ENCODE measurements around the gene PPY.
"Not testable (repeated sequence)": the region's sequence is repeated elsewhere in the genome, so short reads cannot be mapped to it uniquely, and the experiment has no call there.

PPY gene

DNA sequence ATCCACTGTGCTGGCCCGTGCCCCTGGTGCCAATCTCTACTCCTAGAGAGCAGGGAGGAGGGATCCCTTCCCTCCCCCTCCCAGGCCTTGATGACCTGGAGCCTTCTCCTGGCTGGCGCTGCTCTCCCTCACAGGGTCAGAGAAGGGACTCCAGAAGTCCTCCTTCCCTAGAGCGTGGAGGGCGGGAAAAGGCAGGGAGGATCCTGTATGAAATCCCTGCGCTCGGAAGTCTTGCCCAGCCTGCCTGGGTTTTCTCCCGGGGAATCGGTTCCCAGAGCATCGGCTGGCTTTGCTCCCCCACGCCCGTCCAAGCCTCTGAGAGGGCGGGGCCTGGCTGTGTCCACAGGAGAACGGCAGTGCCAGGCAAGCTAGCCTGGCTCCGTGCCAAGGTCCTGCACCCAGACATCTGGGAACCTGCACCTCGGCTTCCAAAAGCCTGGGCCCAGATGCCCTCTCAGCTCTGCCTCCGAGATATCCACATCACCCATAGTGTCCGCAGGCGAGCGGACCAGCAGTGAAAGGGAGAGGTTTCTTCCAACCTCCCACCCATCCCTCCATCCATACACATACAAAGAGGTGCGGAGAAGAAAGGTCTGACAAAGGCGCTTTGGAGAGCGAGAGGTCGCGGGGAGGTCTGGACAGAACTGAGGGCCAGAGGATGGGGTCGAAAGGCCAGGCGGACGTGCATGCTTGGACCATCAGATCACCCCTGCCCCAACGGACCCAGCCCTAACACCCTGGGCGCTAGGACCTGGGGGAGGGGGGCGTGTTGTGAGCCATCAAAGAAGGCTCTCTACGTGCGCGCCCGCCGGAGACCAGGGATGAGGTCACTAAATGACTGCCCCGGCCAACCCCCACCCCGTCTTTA is 36.1 kb downstream of the PPY start:
- no peak for DNase-seq (ENCODE audit: low read depth, low spot score)

DNA sequence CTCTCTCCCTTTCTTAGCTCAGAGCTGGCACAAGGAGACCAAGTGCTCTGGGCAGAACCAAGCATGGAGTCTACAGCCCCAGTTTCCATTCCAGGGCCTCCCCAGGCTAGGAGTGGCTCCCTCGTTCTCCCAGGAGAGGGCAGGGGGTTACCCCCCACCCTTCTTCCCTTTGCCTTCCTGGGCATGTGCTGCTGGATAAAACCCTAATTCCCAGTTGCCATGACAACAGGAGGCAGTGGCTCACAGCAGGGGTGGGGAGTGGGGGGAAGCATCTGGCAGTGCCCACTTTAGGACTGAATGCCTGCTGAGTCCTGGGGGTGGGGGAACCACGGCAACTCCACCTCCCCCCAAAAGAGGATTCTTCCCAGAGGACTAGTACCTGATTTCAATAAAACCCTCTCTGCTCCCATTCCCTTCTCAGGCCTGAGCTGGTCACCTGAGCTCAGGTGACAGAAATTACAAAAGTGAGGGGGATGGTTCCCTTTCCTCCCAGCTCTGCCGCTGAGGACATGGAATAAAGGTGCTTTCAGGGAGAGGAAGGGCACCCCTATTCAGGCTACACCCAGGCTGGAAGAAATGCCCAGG is 36.8 kb downstream of the PPY start:
- no peak for DNase-seq (ENCODE audit: low read depth, low spot score)

DNA sequence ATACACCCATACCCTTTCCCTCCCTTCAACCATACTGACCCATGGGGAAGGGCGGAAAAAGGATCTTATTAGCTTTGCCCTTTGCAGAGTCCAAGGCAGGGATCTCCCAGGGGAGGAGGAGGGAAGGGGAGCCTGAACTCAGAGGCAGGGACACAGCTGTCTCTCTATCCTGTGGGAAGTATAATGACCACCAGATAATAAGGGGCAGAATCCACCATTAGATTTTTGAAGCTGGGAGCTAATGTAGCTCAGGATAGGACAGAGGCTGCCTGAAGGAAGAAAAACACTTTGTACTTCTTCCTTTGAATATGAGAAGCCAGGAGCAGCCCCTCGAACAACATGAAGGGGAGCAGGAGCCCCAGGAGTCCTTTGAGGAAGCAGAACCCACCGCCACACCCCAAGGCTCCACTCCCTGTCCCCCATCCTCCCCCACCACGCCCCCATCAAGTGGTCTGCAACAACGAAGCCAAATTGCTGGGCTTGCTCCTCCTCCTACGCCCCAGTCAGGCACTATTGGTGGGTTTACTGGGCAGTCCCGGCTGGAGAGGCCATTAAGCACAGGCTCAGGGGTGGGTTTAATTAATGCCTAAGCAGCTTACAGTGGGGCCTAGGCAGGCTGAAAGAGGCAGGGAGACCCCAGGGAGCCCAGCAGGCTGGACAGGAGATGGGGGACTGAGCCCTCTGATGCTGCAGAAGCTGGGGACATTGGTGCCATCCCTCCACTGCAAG is 40.3 kb downstream of the PPY start:
- no peak for DNase-seq (ENCODE audit: low read depth, low spot score)

DNA sequence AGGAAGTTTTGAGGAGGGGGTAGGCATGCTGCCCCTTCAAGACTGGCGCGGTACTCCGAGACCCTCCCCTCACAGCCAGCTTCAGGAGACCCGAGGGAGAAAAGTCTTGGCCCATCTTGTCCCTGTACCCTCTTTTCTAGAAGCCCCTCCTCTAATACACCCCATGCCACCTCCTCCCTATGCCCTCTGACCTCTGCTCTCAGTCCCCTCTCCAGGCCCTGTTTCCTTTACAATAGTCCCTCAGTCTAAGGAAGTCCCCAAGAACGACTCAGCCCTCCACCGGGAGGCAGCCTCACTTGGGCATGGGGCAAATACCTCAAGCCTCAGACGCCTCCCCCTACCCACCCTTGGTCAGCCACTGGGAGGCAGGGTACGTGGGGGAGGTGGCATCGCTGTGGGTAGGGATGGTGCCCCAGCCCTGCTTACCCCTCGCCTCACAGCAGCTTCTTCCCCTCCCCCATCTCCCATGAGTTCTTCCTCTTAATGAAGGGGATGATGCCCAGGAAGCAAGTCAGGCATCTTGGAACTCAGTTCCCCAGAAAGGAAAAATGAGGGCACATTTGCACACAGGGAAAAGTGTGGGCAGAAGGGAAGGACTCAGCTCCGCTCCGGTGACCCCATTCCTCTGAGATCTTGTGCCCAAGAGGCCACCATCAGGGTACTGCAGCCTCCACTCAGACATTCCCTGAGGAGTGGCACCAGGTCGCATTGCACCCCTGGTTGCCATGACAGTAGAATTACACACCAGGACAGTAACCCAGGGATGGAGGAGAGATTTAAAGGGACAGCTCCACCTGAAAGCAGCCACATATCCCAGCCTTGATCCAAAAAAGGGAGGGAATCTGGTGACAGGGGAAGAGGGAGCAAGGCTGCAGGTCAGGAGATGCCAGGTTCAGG is 41.2 kb downstream of the PPY start:
- DNase-seq (ENCODE audit: low read depth, low spot score) = no peak

DNA sequence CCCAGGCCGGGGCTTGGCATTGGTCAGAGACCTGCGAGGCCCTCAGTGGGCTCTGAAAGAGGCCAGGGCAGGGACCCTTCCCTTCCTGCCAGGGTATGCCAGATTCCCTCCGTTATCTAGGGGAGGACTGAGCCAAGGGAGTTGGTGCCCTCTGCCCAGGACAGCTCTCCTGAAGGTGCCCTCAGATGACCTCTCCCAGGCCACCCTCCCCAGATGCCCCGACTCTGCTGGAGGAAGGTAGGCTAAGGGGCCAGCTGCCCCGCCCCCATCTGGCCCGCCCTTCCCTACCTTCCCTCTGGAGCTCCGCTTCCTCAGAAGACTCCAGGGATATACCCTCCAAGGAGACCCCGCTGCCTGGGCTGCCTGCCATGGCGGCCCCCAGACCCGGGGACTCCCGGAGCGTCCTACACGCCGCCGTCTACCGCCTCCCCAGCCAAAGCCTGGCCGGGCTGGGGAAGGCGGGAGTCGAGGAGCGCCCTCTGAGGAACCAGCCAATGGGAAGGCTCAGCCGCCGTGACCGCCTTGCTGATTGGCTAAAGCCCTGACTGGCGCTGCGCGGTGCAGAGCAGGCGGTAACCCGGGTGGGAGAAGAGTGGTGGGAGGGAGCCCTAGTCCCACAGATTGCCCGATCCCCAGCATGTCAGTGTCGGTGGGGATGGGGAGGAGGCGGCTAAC is 42.0 kb downstream of the PPY start:
- DNase-seq (ENCODE audit: low read depth, low spot score) = no peak

DNA sequence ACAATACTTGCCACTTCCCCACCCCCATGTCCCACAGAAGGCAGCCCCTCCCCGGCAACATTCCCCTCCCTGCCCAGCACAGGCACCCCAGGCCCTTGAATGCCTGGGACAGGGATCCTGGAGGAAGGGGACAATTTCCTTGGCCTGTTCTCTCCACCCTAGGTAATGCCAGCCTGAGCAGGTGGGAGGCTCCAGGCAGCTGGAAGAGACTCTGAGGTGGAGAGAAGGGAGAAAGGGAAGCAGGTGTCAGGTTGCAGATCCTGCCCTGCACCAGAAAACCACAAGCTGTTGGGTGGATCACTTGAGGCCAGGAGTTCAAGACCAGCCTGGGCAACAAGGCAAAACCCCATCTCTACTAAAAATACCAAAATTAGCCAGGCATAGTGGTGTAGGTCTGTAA is 43.8 kb downstream of the PPY start:
- DNase-seq (ENCODE audit: low read depth, low spot score) = no peak

DNA sequence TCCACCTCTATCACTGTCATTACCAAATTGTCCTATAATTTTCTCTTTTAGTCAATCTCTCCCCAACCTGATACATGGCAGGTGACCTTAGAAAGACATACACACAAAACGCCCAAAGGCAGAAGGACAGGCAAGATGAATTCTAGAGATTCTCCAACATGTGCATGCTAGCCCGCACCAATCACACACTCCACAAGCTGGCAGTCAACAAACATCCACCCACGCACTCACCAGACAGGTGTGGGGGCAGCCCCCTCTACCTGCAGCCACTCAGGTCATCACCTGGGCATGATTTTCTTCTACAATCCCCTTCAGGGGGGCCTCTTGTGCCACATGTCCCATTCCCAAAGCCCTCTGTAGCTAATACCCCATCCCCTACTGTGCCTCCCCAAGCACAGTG is 44.4 kb downstream of the PPY start:
- no peak for DNase-seq (ENCODE audit: low read depth, low spot score)

DNA sequence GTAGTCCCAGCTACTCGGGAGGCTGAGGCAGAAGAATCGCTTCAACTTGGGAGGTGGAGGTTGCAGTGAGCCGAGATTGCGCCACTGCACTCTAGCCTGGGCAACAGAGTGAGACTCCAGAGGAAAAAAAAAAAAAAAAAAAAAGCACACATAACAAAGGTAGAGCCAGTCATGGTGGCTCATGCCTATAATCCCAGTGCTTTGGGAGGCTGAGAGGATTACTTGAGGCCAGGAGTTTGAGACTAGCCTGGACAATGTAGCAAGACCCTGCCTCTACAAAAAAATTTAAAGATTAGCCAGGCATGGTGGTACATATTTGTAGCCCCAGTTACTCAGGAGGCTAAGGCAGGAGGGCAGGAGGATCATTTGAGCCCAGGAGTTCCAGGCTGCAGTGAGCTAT is 47.8 kb downstream of the PPY start:
- not testable (repeated sequence) for DNase-seq (ENCODE audit: low read depth, low spot score)

DNA sequence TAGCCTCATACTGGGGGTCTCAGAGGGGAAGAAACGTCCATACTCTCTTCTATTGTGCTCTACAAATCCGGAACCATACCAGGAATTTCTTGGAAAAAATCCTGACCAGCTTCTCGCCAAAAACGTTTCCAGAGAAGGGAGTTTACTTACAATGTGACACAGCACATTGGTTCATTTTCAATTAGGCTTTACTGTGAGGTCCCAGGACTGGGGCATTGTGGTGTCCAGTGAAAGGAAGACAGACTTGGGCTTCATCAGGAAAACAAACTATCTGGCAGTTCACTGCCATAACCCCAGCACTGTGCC is 49.7 kb downstream of the PPY start:
- no peak for DNase-seq (ENCODE audit: low read depth, low spot score)

DNA sequence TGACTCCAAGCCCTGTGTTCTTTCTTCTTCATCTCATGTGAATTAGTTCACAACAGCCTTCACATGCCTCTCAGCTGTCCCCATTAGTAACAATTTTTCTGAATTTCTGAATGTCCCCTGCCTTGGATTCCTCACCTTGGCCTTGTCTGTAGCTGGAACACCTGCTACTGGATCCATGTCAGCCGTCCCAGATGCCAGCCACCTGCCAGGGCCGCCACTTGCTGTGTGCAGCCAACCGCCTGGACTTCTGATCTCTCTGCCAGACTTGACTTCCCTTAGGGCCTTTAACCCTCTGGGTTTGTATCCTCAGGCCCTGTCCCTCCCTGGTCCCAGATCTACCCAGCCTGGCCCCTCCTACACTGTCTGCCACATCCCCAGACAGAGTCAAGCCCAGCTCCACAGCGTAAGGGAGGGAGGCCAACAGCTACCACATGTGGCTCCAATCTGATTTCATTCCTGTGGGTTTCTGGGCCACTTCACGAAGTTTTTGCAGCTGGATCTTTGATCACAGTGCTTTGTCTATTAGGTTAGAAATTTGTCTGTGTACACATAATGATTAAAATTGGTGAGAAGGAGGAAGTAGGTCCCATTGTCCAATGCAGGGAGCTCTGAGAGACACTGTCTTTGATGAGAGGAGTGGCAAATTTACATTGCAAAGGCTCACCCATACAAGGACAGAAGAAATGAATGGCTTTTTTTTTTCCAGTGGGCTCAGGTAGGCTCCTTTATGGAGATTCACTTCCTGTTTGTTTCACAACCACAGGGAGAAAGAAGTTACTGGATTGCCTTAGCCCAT is 50.2 kb downstream of the PPY start:
- DNase-seq (ENCODE audit: low read depth, low spot score) = no peak

Measured in brain pericyte (primary cell).